Measurements from ENCODE around the gene FCHSD2.
"Not testable (repeated sequence)": the region's sequence is repeated elsewhere in the genome, so short reads cannot be mapped to it uniquely, and the experiment has no call there.

DNA sequence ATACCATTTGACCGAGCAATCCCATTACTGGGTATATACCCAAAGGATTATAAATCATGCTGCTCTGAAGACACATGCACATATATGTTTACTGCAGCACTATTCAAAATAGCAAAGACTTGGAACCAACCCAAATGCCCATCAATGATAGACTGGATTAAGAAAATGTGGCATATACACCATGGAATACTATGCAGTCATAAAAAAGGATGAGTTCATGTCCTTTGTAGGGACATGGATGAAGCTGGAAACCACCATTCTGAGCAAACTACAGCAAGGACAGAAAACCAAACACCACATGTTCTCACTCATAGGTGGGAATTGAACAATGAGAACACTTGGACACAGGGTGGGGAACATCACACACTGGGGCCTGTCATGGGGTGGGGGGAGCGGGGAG is 164.3 kb downstream of the FCHSD2 start:
- TF ChIP-seq, protein P1, sequence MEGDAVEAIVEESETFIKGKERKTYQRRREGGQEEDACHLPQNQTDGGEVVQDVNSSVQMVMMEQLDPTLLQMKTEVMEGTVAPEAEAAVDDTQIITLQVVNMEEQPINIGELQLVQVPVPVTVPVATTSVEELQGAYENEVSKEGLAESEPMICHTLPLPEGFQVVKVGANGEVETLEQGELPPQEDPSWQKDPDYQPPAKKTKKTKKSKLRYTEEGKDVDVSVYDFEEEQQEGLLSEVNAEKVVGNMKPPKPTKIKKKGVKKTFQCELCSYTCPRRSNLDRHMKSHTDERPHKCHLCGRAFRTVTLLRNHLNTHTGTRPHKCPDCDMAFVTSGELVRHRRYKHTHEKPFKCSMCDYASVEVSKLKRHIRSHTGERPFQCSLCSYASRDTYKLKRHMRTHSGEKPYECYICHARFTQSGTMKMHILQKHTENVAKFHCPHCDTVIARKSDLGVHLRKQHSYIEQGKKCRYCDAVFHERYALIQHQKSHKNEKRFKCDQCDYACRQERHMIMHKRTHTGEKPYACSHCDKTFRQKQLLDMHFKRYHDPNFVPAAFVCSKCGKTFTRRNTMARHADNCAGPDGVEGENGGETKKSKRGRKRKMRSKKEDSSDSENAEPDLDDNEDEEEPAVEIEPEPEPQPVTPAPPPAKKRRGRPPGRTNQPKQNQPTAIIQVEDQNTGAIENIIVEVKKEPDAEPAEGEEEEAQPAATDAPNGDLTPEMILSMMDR (IDR thresholded peaks at IDR 0.05): not testable (repeated sequence)
- TF ChIP-seq POLR2A (IDR thresholded peaks at IDR 0.05): not testable (repeated sequence)
